Measurements from ENCODE around the gene GPC6. TPM values are rescaled to one million over a fixed set of nuclear protein-coding genes. Genes with fewer than 3 reads are reported as not detected.
A peak's percentile ranks its signal among the peaks of the same experiment; 100 is the strongest.

GPC6 gene
- total and polyA plus RNA-seq, 4 donors = 5.0 to 37.4 (median 18.9) TPM

DNA sequence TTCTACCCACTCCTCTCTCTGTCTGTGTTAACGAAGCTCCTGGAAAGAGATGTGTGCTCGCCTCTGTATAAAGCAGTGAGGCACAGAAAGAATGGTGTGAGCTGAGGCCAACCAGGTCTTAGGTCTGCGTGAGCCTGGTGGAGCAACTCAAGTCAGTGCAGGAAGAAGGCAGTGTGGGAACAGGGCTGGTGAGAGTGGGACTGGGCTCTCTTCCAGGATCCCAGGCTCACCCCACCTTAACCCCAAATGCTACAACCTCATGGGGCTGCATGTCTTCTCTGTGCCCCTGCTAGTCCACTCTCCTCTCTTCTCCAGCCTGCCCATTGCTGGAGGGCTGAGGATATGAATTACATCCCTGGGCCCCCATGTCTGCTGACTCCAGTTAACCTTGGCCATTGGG is 1125.5 kb downstream of the GPC6 start:
- DNase-seq (no peak), ATAC-seq (ENCODE audit: low FRiP score) (no peak)
- H3K9me3 ChIP-seq (ENCODE audit: control insufficient read depth, low read length) = peaks cover 1% of the 10 kb centered on the region
- no peak overlapping the region for H3K4me3 ChIP-seq (ENCODE audit: low read length in 2 of 2)
- no peaks in the 10 kb centered on the region for H3K4me1 ChIP-seq (ENCODE audit: control insufficient read depth in 1 of 2, insufficient read depth in 2 of 2, low read length in 2 of 2)
- no peaks in the 10 kb centered on the region for H3K36me3 ChIP-seq (ENCODE audit: control insufficient read depth in 1 of 2, insufficient read depth in 2 of 2, low read length in 1 of 2)
- H3K27me3 ChIP-seq (ENCODE audit: control insufficient read depth in 1 of 2, insufficient read depth in 2 of 2, low read length in 1 of 2) = no peaks in the 10 kb centered on the region
- intact Hi-C loops (cut with DNase I) = no loop called here
- WGBS, 2 donors = 87 to 92% methylated on average over 3 of the region's 3 CpGs
- no peak overlapping the region for H3K27ac ChIP-seq (ENCODE audit: low read depth in 1 of 2, low read length in 2 of 2)

DNA sequence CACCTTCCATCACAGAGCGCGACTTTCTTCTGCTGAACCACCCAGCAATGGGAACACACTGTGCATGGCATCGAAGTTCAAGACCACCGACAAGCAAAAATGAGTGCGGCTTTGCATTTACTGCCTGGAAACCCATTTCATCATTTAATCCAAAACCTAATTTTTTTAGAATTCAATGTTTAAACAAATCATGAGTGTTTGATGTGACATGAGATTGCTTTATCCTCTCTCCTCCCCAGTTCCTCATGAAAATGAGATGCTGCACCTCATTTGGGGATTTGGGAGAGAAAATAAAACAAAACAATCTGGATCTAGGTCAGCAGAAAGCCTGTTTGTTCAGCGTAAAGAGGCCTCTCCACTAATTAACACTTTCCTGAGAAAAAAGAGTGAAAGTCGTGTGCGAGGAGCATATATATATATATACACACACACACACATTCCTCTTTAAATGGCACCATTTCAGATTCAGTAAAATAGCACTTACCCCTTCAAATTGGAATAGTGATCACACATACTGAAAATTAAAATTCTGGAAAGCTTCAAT is 1126.6 kb downstream of the GPC6 start:
- peaks cover 1% of the 10 kb centered on the region for H3K9me3 ChIP-seq (ENCODE audit: control insufficient read depth, low read length)
- no peaks in the 10 kb centered on the region for H3K36me3 ChIP-seq (ENCODE audit: control insufficient read depth in 1 of 2, insufficient read depth in 2 of 2, low read length in 1 of 2)
- WGBS, 2 donors = 94 to 97% methylated on average over 8 of the region's 8 CpGs
- H3K27ac ChIP-seq (ENCODE audit: low read depth in 1 of 2, low read length in 2 of 2) = no peak overlapping the region
- H3K27me3 ChIP-seq (ENCODE audit: control insufficient read depth in 1 of 2, insufficient read depth in 2 of 2, low read length in 1 of 2) = no peaks in the 10 kb centered on the region
- no peaks in the 10 kb centered on the region for H3K4me1 ChIP-seq (ENCODE audit: control insufficient read depth in 1 of 2, insufficient read depth in 2 of 2, low read length in 2 of 2)
- H3K4me3 ChIP-seq (ENCODE audit: low read length in 2 of 2) = no peak overlapping the region
- DNase-seq = no peak
- ATAC-seq (ENCODE audit: low FRiP score) = no peak
- intact Hi-C loops (cut with DNase I) = no loop called here

DNA sequence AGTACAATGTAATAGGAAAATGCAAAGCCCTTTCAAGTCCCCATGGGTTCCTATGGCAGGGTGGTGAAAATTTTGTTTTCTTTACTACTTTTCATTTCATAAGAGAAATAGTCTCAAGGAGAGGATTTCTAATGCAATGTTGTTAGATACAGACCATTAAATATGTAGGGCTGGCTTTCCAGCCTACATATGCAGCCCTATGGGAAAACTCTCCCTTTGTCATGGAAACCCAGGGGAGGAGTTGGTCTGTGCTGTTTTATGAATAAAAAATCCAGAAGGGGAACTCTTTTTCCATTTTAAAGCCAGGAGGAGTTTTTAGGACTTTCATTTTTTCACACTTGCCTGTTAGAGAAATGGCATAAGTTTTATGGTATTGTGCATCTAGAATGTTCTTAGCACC is 1133.3 kb downstream of the GPC6 start:
- no peaks in the 10 kb centered on the region for H3K9me3 ChIP-seq (ENCODE audit: control insufficient read depth, low read length)
- DNase-seq (no peak), ATAC-seq (ENCODE audit: low FRiP score) (no peak)
- H3K27me3 ChIP-seq (ENCODE audit: control insufficient read depth in 1 of 2, insufficient read depth in 2 of 2, low read length in 1 of 2) = no peaks in the 10 kb centered on the region
- H3K4me3 ChIP-seq (ENCODE audit: low read length in 2 of 2) = no peak overlapping the region
- H3K4me1 ChIP-seq (ENCODE audit: control insufficient read depth in 1 of 2, insufficient read depth in 2 of 2, low read length in 2 of 2) = no peaks in the 10 kb centered on the region
- H3K36me3 ChIP-seq (ENCODE audit: control insufficient read depth in 1 of 2, insufficient read depth in 2 of 2, low read length in 1 of 2) = no peaks in the 10 kb centered on the region
- intact Hi-C loops (cut with DNase I) = no loop called here
- no peak overlapping the region for H3K27ac ChIP-seq (ENCODE audit: low read depth in 1 of 2, low read length in 2 of 2)

DNA sequence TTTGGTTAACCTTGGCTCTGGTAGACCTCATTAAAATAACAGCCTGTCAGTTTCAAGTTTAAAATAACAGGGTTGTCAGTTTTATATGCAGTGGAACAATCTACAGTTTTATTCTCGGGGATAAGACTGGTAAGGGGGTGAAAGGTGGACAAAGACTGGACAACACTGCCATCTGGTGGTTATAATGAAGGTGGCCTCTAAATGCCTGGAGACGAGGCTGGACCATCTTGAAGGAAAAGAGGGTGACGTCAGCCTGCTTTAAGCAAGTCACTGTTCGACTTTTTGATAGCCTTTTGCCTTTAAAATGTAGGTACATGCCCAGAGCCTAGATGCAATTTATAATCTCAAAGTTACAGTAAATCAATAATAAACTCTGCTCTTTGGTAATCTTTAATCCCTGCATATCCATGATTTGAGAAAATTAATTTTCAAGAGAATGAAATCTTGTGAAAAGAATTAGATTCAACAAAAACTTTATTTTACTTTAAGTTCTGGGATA is 1135.9 kb downstream of the GPC6 start:
- 0% methylated on average over 4 of the region's 4 CpGs for WGBS, 2 donors
- Histone ChIP-seq H3K4me3 (ENCODE audit: low read length in 2 of 2) (no peak overlapping the region), H3K27ac (ENCODE audit: low read depth in 1 of 2, low read length in 2 of 2) (no peak overlapping the region), H3K27me3 (ENCODE audit: control insufficient read depth in 1 of 2, insufficient read depth in 2 of 2, low read length in 1 of 2) (no peaks in the 10 kb centered on the region), H3K9me3 (ENCODE audit: control insufficient read depth, low read length) (no peaks in the 10 kb centered on the region), H3K36me3 (ENCODE audit: control insufficient read depth in 1 of 2, insufficient read depth in 2 of 2, low read length in 1 of 2) (no peaks in the 10 kb centered on the region), H3K4me1 (ENCODE audit: control insufficient read depth in 1 of 2, insufficient read depth in 2 of 2, low read length in 2 of 2) (no peaks in the 10 kb centered on the region)
- peak in 1 of 2 donors; percentile 55 for DNase-seq
- intact Hi-C loops (cut with DNase I) = no loop called here
- ATAC-seq (ENCODE audit: low FRiP score) = peak; percentile 92

DNA sequence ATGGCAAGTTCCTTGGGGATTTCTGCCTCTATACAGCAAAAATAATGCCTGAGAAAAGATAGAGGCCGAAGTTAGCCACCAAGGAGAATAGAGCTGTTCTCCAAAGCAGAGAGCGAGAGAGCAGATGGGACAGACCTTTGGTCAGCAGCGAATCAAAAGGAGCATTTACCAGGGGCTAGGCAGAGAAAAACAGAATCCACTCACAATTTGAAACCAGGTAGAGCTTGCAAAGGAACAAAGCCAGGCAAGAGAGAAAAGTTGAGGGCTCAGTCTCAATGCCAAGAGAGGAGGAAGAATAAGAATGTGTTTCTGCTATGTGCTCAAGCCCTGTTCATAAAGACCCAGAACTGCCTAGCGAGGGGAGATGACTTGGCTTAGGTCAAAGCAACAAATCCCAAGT is 1140.1 kb downstream of the GPC6 start:
- intact Hi-C loops (cut with DNase I) = no loop called here
- WGBS, 2 donors = 94 to 95% methylated on average over 4 of the region's 4 CpGs

DNA sequence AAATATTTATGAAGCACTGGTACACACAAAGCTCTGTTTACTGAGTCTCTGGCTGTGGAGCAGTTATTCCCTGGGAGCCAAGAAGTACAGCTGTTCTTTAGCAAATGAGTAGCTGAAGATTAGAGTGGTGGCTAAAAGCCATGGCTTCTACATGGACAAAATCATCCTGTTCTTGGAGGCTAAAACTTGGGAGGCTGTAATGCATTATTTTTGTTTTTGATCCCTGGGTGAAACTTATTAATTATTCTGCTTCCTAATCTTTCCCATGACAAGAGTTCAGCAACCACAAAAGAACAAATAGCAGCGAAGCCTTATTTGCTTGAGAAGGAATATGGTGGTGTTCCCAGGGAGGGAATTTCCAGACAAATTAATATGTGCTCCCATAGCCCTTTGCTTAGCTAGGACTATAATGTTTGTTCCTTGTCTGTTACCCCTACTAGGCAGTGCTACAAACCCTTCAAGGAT is 1143.4 kb downstream of the GPC6 start:
- Histone ChIP-seq H3K4me3 (ENCODE audit: low read length in 2 of 2) (no peak overlapping the region), H3K9me3 (ENCODE audit: control insufficient read depth, low read length) (no peaks in the 10 kb centered on the region), H3K27ac (ENCODE audit: low read depth in 1 of 2, low read length in 2 of 2) (no peak overlapping the region), H3K27me3 (ENCODE audit: control insufficient read depth in 1 of 2, insufficient read depth in 2 of 2, low read length in 1 of 2) (no peaks in the 10 kb centered on the region), H3K4me1 (ENCODE audit: control insufficient read depth in 1 of 2, insufficient read depth in 2 of 2, low read length in 2 of 2) (no peaks in the 10 kb centered on the region), H3K36me3 (ENCODE audit: control insufficient read depth in 1 of 2, insufficient read depth in 2 of 2, low read length in 1 of 2) (no peaks in the 10 kb centered on the region)
- 86 to 91% methylated on average over 1 of the region's 1 CpG for WGBS, 2 donors
- ATAC-seq (ENCODE audit: low FRiP score) = no peak
- no peak for DNase-seq
- intact Hi-C loops (cut with DNase I) = no loop called here

More for the DNA sequence above, 1140.1 kb downstream of the GPC6 start:
- Histone ChIP-seq H3K27me3 (ENCODE audit: control insufficient read depth in 1 of 2, insufficient read depth in 2 of 2, low read length in 1 of 2) (no peaks in the 10 kb centered on the region), H3K4me1 (ENCODE audit: control insufficient read depth in 1 of 2, insufficient read depth in 2 of 2, low read length in 2 of 2) (no peaks in the 10 kb centered on the region), H3K4me3 (ENCODE audit: low read length in 2 of 2) (no peak overlapping the region), H3K27ac (ENCODE audit: low read depth in 1 of 2, low read length in 2 of 2) (no peak overlapping the region), H3K9me3 (ENCODE audit: control insufficient read depth, low read length) (no peaks in the 10 kb centered on the region), H3K36me3 (ENCODE audit: control insufficient read depth in 1 of 2, insufficient read depth in 2 of 2, low read length in 1 of 2) (no peaks in the 10 kb centered on the region)
- DNase-seq (no peak), ATAC-seq (ENCODE audit: low FRiP score) (no peak)

DNA sequence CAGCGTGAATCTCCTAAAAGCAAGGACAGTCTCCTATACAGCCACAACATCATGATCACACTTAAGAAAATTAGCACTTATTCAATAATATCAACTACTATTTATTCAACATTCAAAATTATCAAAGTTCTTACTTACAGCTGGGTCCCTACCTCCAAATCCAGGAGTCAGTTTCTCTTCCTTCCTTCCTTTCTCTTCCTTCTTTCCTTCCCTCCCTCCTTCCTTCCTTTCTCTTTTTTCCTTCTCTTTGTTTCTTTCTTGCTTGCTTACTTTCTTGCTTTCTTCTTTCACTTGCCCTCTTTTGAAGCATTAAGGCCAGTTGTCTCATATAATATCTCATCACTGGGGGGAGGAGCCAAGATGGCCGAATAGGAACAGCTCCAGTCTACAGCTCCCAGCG is 1145.2 kb downstream of the GPC6 start:
- no peaks in the 10 kb centered on the region for H3K36me3 ChIP-seq (ENCODE audit: control insufficient read depth in 1 of 2, insufficient read depth in 2 of 2, low read length in 1 of 2)
- no peaks in the 10 kb centered on the region for H3K27me3 ChIP-seq (ENCODE audit: control insufficient read depth in 1 of 2, insufficient read depth in 2 of 2, low read length in 1 of 2)
- WGBS, 2 donors = 96 to 97% methylated on average over 3 of the region's 3 CpGs
- no peak overlapping the region for H3K4me3 ChIP-seq (ENCODE audit: low read length in 2 of 2)
- H3K4me1 ChIP-seq (ENCODE audit: control insufficient read depth in 1 of 2, insufficient read depth in 2 of 2, low read length in 2 of 2) = no peaks in the 10 kb centered on the region
- DNase-seq (no peak), ATAC-seq (ENCODE audit: low FRiP score) (no peak)
- intact Hi-C loops (cut with DNase I) = no loop called here
- no peak overlapping the region for H3K27ac ChIP-seq (ENCODE audit: low read depth in 1 of 2, low read length in 2 of 2)
- H3K9me3 ChIP-seq (ENCODE audit: control insufficient read depth, low read length) = no peaks in the 10 kb centered on the region

DNA sequence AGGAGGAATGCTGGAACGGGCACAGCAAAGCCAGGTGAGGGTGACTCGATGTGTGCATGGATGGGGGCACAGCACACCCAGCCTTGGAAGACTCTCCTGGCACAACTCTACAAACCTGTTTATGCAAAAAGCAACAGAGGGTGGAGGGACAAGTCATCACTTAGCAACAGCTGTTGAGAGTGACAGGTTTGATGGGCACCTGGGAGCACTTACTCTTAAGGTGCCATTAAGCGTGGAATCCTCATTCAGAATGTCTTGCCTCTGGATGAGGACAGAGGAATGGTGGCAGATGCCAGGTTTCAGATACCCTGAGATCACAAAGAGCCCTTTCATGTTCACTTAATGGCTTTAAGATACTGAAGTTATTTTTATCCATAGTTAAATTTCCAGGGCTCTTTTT is 1155.9 kb downstream of the GPC6 start:
- intact Hi-C loops (cut with DNase I) = no loop called here
- WGBS, 2 donors = 94 to 96% methylated on average over 3 of the region's 3 CpGs
- Histone ChIP-seq H3K27ac (ENCODE audit: low read depth in 1 of 2, low read length in 2 of 2) (no peak overlapping the region), H3K4me1 (ENCODE audit: control insufficient read depth in 1 of 2, insufficient read depth in 2 of 2, low read length in 2 of 2) (no peaks in the 10 kb centered on the region), H3K9me3 (ENCODE audit: control insufficient read depth, low read length) (no peaks in the 10 kb centered on the region), H3K4me3 (ENCODE audit: low read length in 2 of 2) (no peak overlapping the region), H3K36me3 (ENCODE audit: control insufficient read depth in 1 of 2, insufficient read depth in 2 of 2, low read length in 1 of 2) (no peaks in the 10 kb centered on the region), H3K27me3 (ENCODE audit: control insufficient read depth in 1 of 2, insufficient read depth in 2 of 2, low read length in 1 of 2) (no peaks in the 10 kb centered on the region)
- no peak for DNase-seq
- ATAC-seq (ENCODE audit: low FRiP score) = no peak

DNA sequence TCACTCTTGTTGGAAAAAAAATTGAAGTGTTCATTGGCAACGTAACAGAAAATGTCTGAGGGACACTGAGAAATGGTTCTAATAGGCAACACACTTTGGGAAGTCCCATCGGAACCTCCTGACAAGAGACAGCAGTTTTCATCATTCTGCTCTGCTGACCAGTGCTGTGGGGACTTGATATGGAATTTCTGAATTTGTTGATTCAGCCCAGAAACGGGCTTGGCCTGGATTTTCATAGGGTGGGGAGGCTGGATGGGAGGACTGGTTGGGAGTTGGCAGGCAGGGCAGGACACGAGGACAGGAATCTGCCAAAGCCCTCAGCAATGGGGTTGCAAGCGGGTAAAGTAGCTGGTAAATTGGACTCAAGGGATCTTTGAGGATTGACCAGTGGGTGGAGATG is 1156.4 kb downstream of the GPC6 start:
- DNase-seq = no peak
- no peak for ATAC-seq (ENCODE audit: low FRiP score)

More for the DNA sequence above, 1156.4 kb downstream of the GPC6 start:
- H3K9me3 ChIP-seq (ENCODE audit: control insufficient read depth, low read length) = no peaks in the 10 kb centered on the region
- no peaks in the 10 kb centered on the region for H3K36me3 ChIP-seq (ENCODE audit: control insufficient read depth in 1 of 2, insufficient read depth in 2 of 2, low read length in 1 of 2)
- WGBS, 2 donors = 71 to 72% methylated on average over 5 of the region's 5 CpGs
- H3K27me3 ChIP-seq (ENCODE audit: control insufficient read depth in 1 of 2, insufficient read depth in 2 of 2, low read length in 1 of 2) = no peaks in the 10 kb centered on the region
- intact Hi-C loops (cut with DNase I) = no loop called here
- no peaks in the 10 kb centered on the region for H3K4me1 ChIP-seq (ENCODE audit: control insufficient read depth in 1 of 2, insufficient read depth in 2 of 2, low read length in 2 of 2)
- no peak overlapping the region for H3K4me3 ChIP-seq (ENCODE audit: low read length in 2 of 2)
- no peak overlapping the region for H3K27ac ChIP-seq (ENCODE audit: low read depth in 1 of 2, low read length in 2 of 2)
